Spleen (tissue), 11 donors: ENCODE results near the gene CRKL. TPM values are rescaled to one million over a fixed set of nuclear protein-coding genes. Genes with fewer than 3 reads are reported as not detected.
A peak's percentile ranks its signal among the peaks of the same experiment; 100 is the strongest.

Source experiments
- DNase-seq: peaks from one replicate; pipeline ENCODE4 v3.0.0-alpha.2; 2020
- H3K27ac ChIP-seq, 8 donors: fragments of 200-600 bp; sonication (generic) in 7 of 8; 1 replicate in 4 of 8; 2 replicates in 4 of 8; pipeline versions ENCODE4 v1.5.0 to v1.8.0; 2016 to 2021; ENCODE audit warnings: inconsistent platforms in 4 of 8, mild to moderate bottlenecking in 4 of 8, moderate library complexity in 1 of 8
- H3K27me3 ChIP-seq, 7 donors: fragments of 200-600 bp; sonication (generic) in 6 of 7; replicated peaks in 1 of 7; 1 replicate in 4 of 7; 2 replicates in 3 of 7; pipeline versions ENCODE4 v1.5.0 to v1.8.0; 2016 to 2021; ENCODE audit warnings: inconsistent platforms in 3 of 7, mild to moderate bottlenecking in 1 of 7
- H3K36me3 ChIP-seq, 6 donors: fragments of 200-600 bp; sonication (generic) in 5 of 6; 1 replicate in 4 of 6; 2 replicates in 2 of 6; pipeline versions ENCODE4 v1.5.0 to v1.8.0; 2016 to 2021; ENCODE audit warnings: inconsistent platforms in 2 of 6
- H3K4me1 ChIP-seq, 6 donors: fragments of 200-600 bp; sonication (generic) in 5 of 6; 1 replicate in 3 of 6; 2 replicates in 3 of 6; pipeline versions ENCODE4 v1.5.0 to v1.8.0; 2016 to 2021; ENCODE audit warnings: inconsistent platforms in 3 of 6
- H3K4me3 ChIP-seq, 8 donors: fragments of 200-600 bp; sonication (generic) in 7 of 8; 1 replicate in 4 of 8; 2 replicates in 4 of 8; pipeline versions ENCODE4 v1.5.0 to v1.8.0; 2016 to 2021; ENCODE audit warnings: inconsistent platforms in 4 of 8, mild to moderate bottlenecking in 4 of 8, moderate library complexity in 2 of 8
- H3K9me3 ChIP-seq, 8 donors: fragments of 200-600 bp; sonication (generic) in 7 of 8; 1 replicate in 4 of 8; 2 replicates in 4 of 8; pipeline versions ENCODE4 v1.5.0 to v1.8.0; 2016 to 2021; ENCODE audit warnings: inconsistent platforms in 4 of 8
- POLR2A ChIP-seq, 3 donors: fragments of 450-650 bp; IDR thresholded peaks; one replicate each; pipeline ENCODE4 v1.5.1; 2017; ENCODE audit warnings: antibody characterized with exemption in 3 of 3, mild to moderate bottlenecking in 1 of 3
- POLR2AphosphoS5 ChIP-seq, 3 donors: sonication (generic); formaldehyde crosslinking; IDR thresholded peaks; one replicate each; pipeline ENCODE4 v1.5.1; 2017; ENCODE audit warnings: antibody characterized with exemption in 3 of 3
- WGBS, 5 donors: extraction: QIAGEN DNeasy Blood & Tissue Kit in 3 of 5; methylation state at CpG; one replicate each; pipeline versions ENCODE4 v1.1.5 to v1.1.7; 2013 to 2018; 5-methylcytosine and 5-hydroxymethylcytosine counted together
- intact Hi-C: fragments of 100-400 bp; cut with DNase I; formaldehyde crosslinking; loops from one replicate; pipeline ENCODE4 v1.15.0; 2023; ENCODE audit warnings: low total_unique reads
- polyA plus RNA-seq, 3 donors: library from polyadenylated mRNA; stranded (reverse); fragments of 200-250 nt; gene quantifications; one replicate each; pipeline ENCODE4 v1.2.1, GENCODE V29; 2013
- total RNA-seq, 7 donors: library from RNA; depleted of rRNA in 3 of 7; stranded (reverse); fragments of >200 nt in 3 of 7; fragmentation: NEBNext Ultra II Directional in 4 of 7; extraction: Animal tissue kit (Norgen Biotek cat#: 25700) in 4 of 7; gene quantifications; one replicate each; pipeline versions ENCODE4 v1.1.0 to v1.2.1, GENCODE V29; 2016 to 2021
- TF ChIP-seq, protein P1 (sequence below), 11 experiments: fragments of 200-600 bp in 7 of 11; fragments of 450-650 bp in 4 of 11; sonication (generic) in 4 of 11; IDR thresholded peaks in 8 of 11; conservative IDR thresholded peaks in 3 of 11; 1 replicate in 7 of 11; 2 replicates in 4 of 11; pipeline versions ENCODE4 v1.4.0 to v1.8.0; 2016 to 2021; ENCODE audit warnings: antibody characterized with exemption in 11 of 11, inconsistent platforms in 4 of 11, mild to moderate bottlenecking in 1 of 11
- donor health status: healthy with polysubstance abuse.
- donor health status: DM: no; HTN: no; CAD: no; lungs with moderate emphysema.
- donor health status: DM: no; HTN: no; CAD: no.
- donor health status: Bipolar disorder and iron deficiency.
- donor health status: healthy.
- donor health status: DM: no; HTN: no; CAD: no.
- donor health status: DM: yes; HTN: yes; CAD: no.

Gene CRKL
- total and polyA plus RNA-seq, 10 donors = 11.5 to 65.3 (median 57.4) TPM

DNA sequence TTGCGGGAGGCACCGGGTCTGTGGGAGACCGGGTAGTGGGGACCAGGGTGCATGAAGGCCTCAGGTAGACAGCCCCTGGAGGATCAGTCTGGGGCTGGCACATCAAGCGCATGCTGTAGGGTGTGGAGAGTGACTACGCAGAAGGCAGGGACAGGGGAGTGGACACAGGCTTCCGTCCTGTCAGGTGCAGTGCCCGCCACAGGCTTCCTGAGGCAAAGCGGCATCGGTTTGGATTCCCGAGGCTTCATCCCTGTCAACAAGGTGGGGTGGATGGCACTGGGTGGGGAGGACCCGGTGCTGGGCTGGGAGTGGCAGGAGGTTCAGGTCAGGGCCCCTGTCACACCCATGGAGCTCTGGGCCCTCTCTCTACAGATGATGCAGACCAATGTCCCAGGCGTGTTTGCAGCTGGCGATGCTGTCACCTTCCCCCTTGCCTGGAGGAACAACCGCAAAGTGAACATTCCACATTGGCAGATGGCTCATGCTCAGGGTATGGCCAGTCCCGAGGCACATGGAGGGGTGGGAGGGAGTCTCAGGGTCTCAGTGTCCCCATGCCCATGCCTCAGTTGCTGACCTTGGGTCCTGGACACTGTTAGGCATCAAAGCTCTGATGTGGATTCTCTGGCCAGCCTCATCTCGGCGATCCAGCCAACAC lies 60.4 kb downstream of the CRKL start:
- TF ChIP-seq POLR2A (IDR thresholded peaks at IDR 0.05) (no peak), POLR2AphosphoS5 (IDR thresholded peaks at IDR 0.05) (no peak)
- TF ChIP-seq, protein P1, sequence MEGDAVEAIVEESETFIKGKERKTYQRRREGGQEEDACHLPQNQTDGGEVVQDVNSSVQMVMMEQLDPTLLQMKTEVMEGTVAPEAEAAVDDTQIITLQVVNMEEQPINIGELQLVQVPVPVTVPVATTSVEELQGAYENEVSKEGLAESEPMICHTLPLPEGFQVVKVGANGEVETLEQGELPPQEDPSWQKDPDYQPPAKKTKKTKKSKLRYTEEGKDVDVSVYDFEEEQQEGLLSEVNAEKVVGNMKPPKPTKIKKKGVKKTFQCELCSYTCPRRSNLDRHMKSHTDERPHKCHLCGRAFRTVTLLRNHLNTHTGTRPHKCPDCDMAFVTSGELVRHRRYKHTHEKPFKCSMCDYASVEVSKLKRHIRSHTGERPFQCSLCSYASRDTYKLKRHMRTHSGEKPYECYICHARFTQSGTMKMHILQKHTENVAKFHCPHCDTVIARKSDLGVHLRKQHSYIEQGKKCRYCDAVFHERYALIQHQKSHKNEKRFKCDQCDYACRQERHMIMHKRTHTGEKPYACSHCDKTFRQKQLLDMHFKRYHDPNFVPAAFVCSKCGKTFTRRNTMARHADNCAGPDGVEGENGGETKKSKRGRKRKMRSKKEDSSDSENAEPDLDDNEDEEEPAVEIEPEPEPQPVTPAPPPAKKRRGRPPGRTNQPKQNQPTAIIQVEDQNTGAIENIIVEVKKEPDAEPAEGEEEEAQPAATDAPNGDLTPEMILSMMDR (IDR thresholded peaks at IDR 0.05 in 8 of 11, conservative IDR thresholded peaks at IDR 0.05 in 3 of 11) = no peak
- Histone ChIP-seq H3K4me3 (no peak overlapping the region), H3K27ac (no peak overlapping the region), H3K36me3 (no peaks in the 10 kb centered on the region), H3K4me1 (peaks cover 8 to 44% (median 31%) of the 10 kb centered on the region in 6 donors), H3K9me3 (peaks cover 0 to 13% (median 8%) of the 10 kb centered on the region in 8 donors), H3K27me3 (no peaks in the 10 kb centered on the region)
- intact Hi-C loops = no loop called here
- DNase-seq = no peak
- 85 to 96% (median 90%) methylated on average over 13 to 17 of the region's 17 CpGs for WGBS, 5 donors

DNA sequence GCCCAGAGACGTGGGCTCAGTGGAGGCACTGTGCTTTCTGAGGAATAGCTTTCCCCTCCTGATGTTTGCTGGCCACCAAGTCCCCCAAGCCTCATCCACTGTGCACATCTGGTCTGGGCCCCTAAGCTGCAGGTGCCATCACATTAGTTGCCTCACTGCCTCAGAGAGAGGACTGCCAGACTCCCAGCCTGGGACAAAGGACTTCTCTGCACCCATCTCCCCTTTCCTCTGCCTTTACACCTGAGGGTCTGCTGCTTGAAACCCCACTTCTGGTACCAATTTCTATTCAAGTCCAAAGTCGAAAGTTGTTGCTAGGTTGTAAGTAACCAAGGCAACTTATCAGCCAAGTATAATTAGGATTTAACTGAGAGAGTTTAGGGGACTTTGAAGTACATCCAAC lies 61.2 kb downstream of the CRKL start:
- TF ChIP-seq POLR2A (IDR thresholded peaks at IDR 0.05) = no peak
- no peak for TF ChIP-seq POLR2AphosphoS5 (IDR thresholded peaks at IDR 0.05)
- TF ChIP-seq, protein P1 (IDR thresholded peaks at IDR 0.05 in 8 of 11, conservative IDR thresholded peaks at IDR 0.05 in 3 of 11) = no peak
- Histone ChIP-seq H3K27me3 (no peaks in the 10 kb centered on the region), H3K9me3 (peaks cover 0 to 13% (median 8%) of the 10 kb centered on the region in 8 donors), H3K4me1 (peaks cover 14 to 44% (median 34%) of the 10 kb centered on the region in 6 donors), H3K27ac (no peak overlapping the region), H3K36me3 (peaks cover 0 to under 1% (median 0%) of the 10 kb centered on the region in 6 donors), H3K4me3 (no peak overlapping the region)
- intact Hi-C loops = no loop called here
- no peak for DNase-seq
- 87 to 95% (median 91%) methylated on average over 2 of the region's 2 CpGs for WGBS, 5 donors

DNA sequence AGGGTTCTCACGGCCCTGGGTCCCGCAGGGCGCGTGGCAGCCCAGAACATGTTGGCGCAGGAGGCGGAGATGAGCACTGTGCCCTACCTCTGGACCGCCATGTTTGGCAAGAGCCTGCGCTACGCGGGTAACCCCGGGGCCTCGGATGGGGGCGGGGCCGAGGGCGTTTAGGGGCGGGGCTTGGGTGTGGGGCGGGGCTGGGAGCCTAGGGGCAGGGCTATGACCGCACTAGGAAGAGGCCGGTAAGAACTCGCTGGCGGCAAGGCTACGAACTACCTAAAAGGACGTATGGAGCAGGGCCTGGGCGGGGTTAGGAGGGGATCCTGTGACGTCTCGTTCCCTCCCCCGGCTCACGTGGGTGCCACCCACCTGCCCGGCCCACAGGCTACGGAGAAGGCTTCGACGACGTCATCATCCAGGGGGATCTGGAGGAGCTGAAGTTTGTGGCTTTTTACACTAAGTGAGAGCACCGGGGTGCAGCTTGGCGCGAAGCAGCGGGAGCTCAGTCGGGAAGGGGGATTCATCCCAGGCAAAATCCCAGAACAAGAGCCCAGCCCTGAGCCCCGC lies 62.1 kb downstream of the CRKL start:
- Histone ChIP-seq H3K4me3 (peak overlapping the region in 4 of 8 donors; percentile 5 to 77 (median 19)), H3K4me1 (peaks cover 18 to 50% (median 40%) of the 10 kb centered on the region in 6 donors), H3K27me3 (no peaks in the 10 kb centered on the region), H3K9me3 (peaks cover 0 to 13% (median 8%) of the 10 kb centered on the region in 8 donors), H3K27ac (peak overlapping the region in 1 of 8 donors; percentile 31), H3K36me3 (peaks cover 0 to 10% (median 0%) of the 10 kb centered on the region in 6 donors)
- DNase-seq = no peak
- 15 to 21% (median 19%) methylated on average over 24 to 39 of the region's 39 CpGs for WGBS, 5 donors
- intact Hi-C loops = no loop called here
- peak; percentile 29 to 54 (median 44) for TF ChIP-seq POLR2AphosphoS5 (IDR thresholded peaks at IDR 0.05)
- no peak for TF ChIP-seq POLR2A (IDR thresholded peaks at IDR 0.05)
- TF ChIP-seq, protein P1 (IDR thresholded peaks at IDR 0.05 in 8 of 11, conservative IDR thresholded peaks at IDR 0.05 in 3 of 11) = no peak

DNA sequence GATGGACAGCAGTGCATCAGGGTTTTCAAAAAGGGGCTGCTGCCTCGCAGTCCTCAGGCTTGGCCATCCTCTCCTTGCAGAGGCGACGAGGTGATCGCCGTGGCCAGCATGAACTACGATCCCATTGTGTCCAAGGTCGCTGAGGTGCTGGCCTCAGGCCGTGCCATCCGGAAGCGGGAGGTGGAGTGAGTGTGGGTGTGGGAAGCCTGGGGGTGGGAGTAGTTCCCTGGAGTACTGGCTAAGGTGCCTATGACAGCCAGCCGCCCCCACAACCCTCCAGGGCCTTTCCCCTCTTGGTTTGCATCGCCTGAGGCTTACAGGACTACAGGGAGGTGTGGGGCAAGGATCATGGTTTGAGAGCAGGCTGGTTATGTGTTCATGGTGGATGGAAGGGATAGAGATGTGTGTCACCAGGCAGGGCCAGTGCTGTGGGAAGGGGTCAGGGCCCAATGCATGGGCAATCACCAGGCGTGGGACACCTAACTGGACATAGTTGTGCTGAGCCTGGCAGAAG lies 62.8 kb downstream of the CRKL start:
- WGBS, 5 donors = 49 to 71% (median 62%) methylated on average over 11 to 13 of the region's 13 CpGs
- Histone ChIP-seq H3K4me3 (peak overlapping the region in 4 of 8 donors; percentile 5 to 77 (median 19)), H3K27me3 (no peaks in the 10 kb centered on the region), H3K36me3 (peaks cover 0 to 16% (median 0%) of the 10 kb centered on the region in 6 donors), H3K4me1 (peaks cover 18 to 50% (median 40%) of the 10 kb centered on the region in 6 donors), H3K27ac (peak overlapping the region in 1 of 8 donors; percentile 31), H3K9me3 (peaks cover 0 to 13% (median 8%) of the 10 kb centered on the region in 8 donors)
- intact Hi-C loops = no loop called here
- no peak for DNase-seq
- TF ChIP-seq, protein P1 (IDR thresholded peaks at IDR 0.05 in 8 of 11, conservative IDR thresholded peaks at IDR 0.05 in 3 of 11) = no peak
- TF ChIP-seq POLR2AphosphoS5 (IDR thresholded peaks at IDR 0.05) (no peak), POLR2A (IDR thresholded peaks at IDR 0.05) (no peak)
